NT2/D1 (cell line): ENCODE results near the gene GPR150.
"Not testable (repeated sequence)": the region's sequence is repeated elsewhere in the genome, so short reads cannot be mapped to it uniquely, and the experiment has no call there.

ENCODE experiments used
- DNase-seq: peaks from one replicate; pipeline ENCODE4 v3.0.0-alpha.2; 2011; ENCODE audit warnings: low read depth, low spot score
- H3K27me3 ChIP-seq: 2 replicates; pipeline ENCODE4 v1.6.0; 2011; ENCODE audit warnings: mild to moderate bottlenecking; ENCODE audit not compliant: insufficient read length, insufficient read depth
- H3K36me3 ChIP-seq: 2 replicates; pipeline ENCODE4 v1.6.1; 2011; ENCODE audit warnings: mild to moderate bottlenecking, low read length, mixed read lengths; ENCODE audit not compliant: insufficient read depth, insufficient read length
- H3K4me1 ChIP-seq: 2 replicates; pipeline ENCODE4 v1.5.1; 2011; ENCODE audit not compliant: insufficient read depth, insufficient read length
- H3K4me3 ChIP-seq: 2 replicates; pipeline ENCODE4 v1.5.1; 2011; ENCODE audit warnings: low read depth; ENCODE audit not compliant: insufficient read length
- H3K9ac ChIP-seq: 2 replicates; pipeline ENCODE4 v1.6.0; 2011; ENCODE audit warnings: low read depth; ENCODE audit not compliant: insufficient read length
- H3K9me3 ChIP-seq: 2 replicates; pipeline ENCODE4 v1.5.1; 2011; ENCODE audit warnings: mild to moderate bottlenecking, low read length; ENCODE audit not compliant: insufficient read depth
- SUZ12 ChIP-seq: IDR thresholded peaks from 2 replicates; pipeline ENCODE4 v1.6.1; 2011; ENCODE audit not compliant: insufficient read length, insufficient read depth; ENCODE audit errors: extremely low read depth
- YY1 ChIP-seq: IDR thresholded peaks from 2 replicates; pipeline ENCODE4 v1.6.1; 2011; ENCODE audit not compliant: insufficient read length, insufficient read depth
- ZNF274 ChIP-seq: IDR thresholded peaks from 2 replicates; pipeline ENCODE4 v1.6.1; 2011; ENCODE audit warnings: mild to moderate bottlenecking, low read depth, low read length

The GPR150 gene

DNA sequence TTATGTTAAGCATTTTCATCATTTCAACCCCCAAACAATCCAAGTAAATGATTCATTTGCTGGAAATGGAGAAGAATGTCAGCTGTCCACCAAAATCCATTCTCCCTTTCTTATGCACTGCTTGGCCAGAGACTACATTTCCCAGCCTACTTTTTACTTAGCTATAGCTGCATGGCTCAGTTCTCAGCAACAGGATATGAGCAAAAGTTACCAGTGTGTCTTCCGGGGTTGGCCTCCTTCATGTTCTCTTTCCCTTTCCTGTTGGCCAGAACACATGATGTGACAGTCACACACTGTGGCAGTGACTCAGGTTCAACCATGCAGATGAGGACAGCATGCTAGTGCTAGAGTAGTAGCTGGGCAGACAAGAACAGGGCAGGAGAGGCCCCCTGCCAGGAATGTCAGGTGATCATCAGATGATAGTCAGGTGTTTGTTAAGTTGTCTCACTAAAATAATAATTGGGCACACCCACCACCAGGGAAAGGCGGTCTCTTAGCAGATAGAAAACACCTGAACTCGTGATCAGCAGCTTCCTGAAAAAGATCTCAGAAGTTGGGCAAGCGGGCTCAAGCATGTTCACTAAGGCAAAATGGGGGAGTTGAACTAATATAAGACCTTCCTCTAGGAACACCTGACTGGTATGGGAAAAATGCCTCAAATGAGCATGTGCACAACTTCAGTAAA is 12.2 kb downstream of the GPR150 start:
- no peaks in the 10 kb centered on the region for H3K27me3 ChIP-seq
- no peak for TF ChIP-seq SUZ12
- no peaks in the 10 kb centered on the region for H3K36me3 ChIP-seq
- H3K4me3 ChIP-seq, result no peak overlapping the region
- no peak for DNase-seq
- H3K4me1 ChIP-seq, result no peaks in the 10 kb centered on the region
- H3K9me3 ChIP-seq, result peaks cover 34% of the 10 kb centered on the region
- no peak overlapping the region for H3K9ac ChIP-seq

DNA sequence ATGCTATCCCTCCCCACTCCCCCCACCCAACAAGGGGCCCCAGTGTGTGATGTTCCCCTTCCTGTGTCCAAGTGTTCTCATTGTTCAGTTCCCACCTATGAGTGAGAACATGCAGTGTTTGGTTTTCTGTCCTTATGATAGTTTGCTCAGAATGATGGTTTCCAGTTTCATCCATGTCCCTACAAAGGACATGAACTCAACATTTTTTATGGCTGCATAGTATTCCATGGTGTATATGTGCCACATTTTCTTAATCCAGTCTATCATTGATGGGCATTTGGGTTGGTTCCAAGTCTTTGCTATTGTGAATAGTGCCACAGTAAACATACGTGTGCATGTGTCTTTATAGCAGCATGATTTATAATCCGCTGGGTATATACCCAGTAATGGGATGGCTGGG is 13.1 kb downstream of the GPR150 start:
- not testable (repeated sequence) for H3K4me1 ChIP-seq, H3K9ac ChIP-seq, H3K36me3 ChIP-seq, H3K4me3 ChIP-seq, DNase-seq, H3K27me3 ChIP-seq
- peaks cover 26% of the 10 kb centered on the region for H3K9me3 ChIP-seq

DNA sequence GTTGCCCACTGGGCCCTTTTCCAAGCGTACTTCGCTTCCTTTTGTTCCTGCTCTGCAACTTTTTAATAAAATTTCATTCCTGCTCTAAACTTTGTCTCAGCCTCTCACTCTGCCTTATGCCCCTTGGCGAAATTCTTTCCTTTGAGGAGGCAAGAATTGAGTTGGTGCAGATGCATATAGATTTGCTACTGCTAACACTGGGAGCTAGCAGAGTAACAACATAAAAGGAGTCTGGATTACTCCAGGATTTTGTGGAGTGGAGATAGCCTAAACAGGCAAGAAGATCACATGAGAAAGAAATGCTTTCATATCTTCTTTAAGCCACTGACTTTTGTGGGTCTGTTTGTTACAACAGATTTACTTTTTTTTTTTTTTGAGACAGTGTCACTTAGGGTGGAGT is 13.8 kb downstream of the GPR150 start:
- Histone ChIP-seq H3K4me3 (no peak overlapping the region), H3K9ac (no peak overlapping the region), H3K4me1 (no peaks in the 10 kb centered on the region), H3K27me3 (no peaks in the 10 kb centered on the region), H3K9me3 (peaks cover 19% of the 10 kb centered on the region; the same call in 1 of the 2 replicates), H3K36me3 (no peaks in the 10 kb centered on the region)
- no peak for TF ChIP-seq SUZ12
- TF ChIP-seq ZNF274, result no peak
- no peak for TF ChIP-seq YY1
- no peak for DNase-seq

DNA sequence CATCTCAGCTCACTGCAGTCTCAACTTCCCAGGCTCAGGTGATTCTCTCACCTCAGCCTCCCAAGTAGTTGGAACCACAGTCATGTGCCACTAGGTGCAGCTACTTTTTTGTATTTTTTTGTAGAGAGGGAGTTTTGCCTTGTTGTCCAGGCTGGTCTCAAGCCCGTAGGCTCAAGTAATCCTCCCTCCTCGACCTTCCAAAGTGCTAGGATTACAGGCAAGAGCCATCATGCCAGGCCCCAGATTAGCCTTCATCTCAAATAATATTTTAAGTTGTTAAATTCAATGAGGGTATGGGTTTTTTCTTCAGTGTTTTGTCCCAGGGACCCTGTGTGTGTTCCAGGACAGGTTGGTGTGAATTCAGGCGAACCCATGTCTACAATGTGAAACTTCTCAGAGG is 14.2 kb downstream of the GPR150 start:
- Histone ChIP-seq H3K4me3 (no peak overlapping the region), H3K9ac (no peak overlapping the region), H3K4me1 (no peaks in the 10 kb centered on the region), H3K27me3 (no peaks in the 10 kb centered on the region), H3K9me3 (peaks cover 15% of the 10 kb centered on the region; the same call in 1 of the 2 replicates), H3K36me3 (no peaks in the 10 kb centered on the region)
- DNase-seq, result no peak
- no peak for TF ChIP-seq ZNF274
- TF ChIP-seq YY1, result no peak
- no peak for TF ChIP-seq SUZ12

DNA sequence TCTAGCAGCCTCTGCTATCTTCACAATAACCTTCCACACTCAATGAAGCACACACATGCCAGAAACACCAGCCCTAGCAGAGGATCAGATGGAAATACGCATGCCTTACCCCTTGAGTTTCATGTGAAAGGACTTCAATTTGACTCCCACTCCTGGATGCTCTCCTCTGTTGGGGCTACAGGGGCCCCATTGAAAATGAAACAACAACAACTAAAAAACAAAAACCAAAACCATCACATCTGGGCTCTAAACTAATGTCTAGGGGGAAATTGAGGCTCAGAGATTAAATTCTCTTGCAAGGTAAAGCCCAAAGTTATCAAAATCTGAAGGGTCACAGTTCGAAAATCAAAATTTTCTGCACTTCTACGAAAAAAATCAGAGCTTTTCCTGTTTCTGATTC is 18.7 kb downstream of the GPR150 start:
- no peak for DNase-seq
- H3K4me1 ChIP-seq, result no peaks in the 10 kb centered on the region
- H3K9me3 ChIP-seq, result no peaks in the 10 kb centered on the region
- no peaks in the 10 kb centered on the region for H3K36me3 ChIP-seq
- no peaks in the 10 kb centered on the region for H3K27me3 ChIP-seq
- no peak overlapping the region for H3K4me3 ChIP-seq
- no peak overlapping the region for H3K9ac ChIP-seq
- no peak for TF ChIP-seq YY1
- no peak for TF ChIP-seq ZNF274
- TF ChIP-seq SUZ12, result no peak

DNA sequence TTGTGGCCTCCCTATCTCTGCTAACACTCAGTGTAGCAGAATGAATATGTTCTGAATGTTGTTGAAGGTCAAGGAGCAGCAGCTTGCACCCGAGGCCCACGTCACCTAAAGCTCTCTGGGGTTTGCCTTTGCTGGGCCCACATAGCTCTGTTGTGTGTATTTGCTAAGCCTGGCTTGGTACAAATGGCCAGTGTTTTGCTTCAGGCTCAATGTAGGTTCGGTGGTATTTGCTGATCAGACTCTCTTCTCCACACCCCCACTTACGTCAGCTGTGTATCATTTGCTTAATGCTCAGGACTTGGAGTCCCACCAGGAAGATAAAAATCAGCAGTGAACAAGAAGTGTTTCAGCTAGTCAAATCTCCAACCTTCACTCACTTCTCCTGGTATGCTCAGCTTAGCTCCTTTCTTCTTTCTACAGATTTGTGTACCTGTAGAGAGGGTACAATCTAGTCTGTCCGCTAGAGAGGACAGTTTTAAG is 21.9 kb downstream of the GPR150 start:
- Histone ChIP-seq H3K36me3 (no peaks in the 10 kb centered on the region), H3K4me1 (no peaks in the 10 kb centered on the region), H3K27me3 (no peaks in the 10 kb centered on the region), H3K4me3 (no peak overlapping the region), H3K9me3 (no peaks in the 10 kb centered on the region), H3K9ac (no peak overlapping the region)
- no peak for TF ChIP-seq SUZ12
- TF ChIP-seq YY1, result no peak
- TF ChIP-seq ZNF274, result no peak
- DNase-seq, result no peak

DNA sequence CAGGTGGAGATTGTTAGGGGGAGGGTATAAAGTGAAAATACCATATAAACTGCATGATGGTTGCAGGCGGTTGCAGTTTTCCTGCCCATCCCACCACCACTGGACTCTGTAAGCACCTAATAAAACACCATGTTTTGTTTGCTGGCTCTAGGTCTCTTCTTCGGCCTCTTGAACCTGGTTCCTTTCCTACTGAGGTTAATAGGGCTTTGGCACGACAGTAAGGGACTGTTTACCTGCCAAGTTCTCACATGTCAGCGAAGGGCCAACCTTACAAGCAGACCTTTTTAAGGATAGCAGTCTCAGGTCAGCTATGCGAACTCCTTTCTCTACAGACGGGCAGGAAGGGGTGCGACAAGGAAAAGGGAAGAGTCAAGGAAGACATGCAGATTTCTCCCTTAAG is 23.3 kb downstream of the GPR150 start:
- Histone ChIP-seq H3K4me3 (no peak overlapping the region), H3K27me3 (no peaks in the 10 kb centered on the region), H3K9ac (no peak overlapping the region), H3K4me1 (no peaks in the 10 kb centered on the region), H3K36me3 (no peaks in the 10 kb centered on the region), H3K9me3 (no peaks in the 10 kb centered on the region)
- TF ChIP-seq SUZ12 (no peak), ZNF274 (no peak), YY1 (no peak)
- no peak for DNase-seq
